PC-9 (cell line): ENCODE data around the gene TTC31.

Experiments used
- EZH2 ChIP-seq: fragments of 200-600 bp; sonication (generic); IDR thresholded peaks from 2 replicates; pipeline ENCODE4 v1.8.0; 2017; ENCODE audit warnings: antibody characterized with exemption, low read depth
- TF ChIP-seq, protein P1 (sequence below): fragments of 200-600 bp; sonication (generic); conservative IDR thresholded peaks from 2 replicates; pipeline ENCODE4 v1.6.1; 2017; ENCODE audit warnings: mixed run types, antibody characterized with exemption, mild to moderate bottlenecking, moderate library complexity

DNA sequence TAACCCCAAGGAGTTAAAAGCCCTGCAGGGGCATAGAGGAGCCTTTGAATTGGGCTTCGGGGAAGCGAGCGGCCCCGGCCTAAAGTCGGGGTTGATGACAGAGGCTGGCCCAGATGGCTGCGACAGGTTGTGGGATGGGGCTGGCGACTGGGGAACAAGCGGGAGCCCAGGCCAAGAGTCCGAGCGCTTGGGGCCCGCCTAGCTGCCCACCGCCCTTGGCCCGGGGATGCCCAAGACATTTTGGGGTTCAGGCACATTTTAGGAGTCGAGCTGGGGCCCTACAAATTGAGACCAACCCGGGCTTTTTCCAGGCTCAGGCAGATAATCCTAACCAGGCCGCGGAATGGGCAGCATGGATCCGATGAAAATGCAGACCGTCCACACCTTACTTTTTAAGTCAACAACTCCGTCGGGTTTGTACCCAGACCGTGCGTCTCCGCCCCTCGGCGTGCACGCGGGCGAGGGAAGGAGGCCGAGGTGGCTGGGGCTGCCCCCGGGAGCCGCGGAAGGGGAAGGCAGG, 41.7 kb upstream of the TTC31 start:
- TF ChIP-seq, protein P1, sequence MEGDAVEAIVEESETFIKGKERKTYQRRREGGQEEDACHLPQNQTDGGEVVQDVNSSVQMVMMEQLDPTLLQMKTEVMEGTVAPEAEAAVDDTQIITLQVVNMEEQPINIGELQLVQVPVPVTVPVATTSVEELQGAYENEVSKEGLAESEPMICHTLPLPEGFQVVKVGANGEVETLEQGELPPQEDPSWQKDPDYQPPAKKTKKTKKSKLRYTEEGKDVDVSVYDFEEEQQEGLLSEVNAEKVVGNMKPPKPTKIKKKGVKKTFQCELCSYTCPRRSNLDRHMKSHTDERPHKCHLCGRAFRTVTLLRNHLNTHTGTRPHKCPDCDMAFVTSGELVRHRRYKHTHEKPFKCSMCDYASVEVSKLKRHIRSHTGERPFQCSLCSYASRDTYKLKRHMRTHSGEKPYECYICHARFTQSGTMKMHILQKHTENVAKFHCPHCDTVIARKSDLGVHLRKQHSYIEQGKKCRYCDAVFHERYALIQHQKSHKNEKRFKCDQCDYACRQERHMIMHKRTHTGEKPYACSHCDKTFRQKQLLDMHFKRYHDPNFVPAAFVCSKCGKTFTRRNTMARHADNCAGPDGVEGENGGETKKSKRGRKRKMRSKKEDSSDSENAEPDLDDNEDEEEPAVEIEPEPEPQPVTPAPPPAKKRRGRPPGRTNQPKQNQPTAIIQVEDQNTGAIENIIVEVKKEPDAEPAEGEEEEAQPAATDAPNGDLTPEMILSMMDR: no peak
- no peak for TF ChIP-seq EZH2
